Measurements from ENCODE around the gene SLC26A9.

SLC26A9 gene

GRCh38 chr1:205950280-205950679, 7.0 kb upstream of the SLC26A9 start:
- TF ChIP-seq, protein P1, sequence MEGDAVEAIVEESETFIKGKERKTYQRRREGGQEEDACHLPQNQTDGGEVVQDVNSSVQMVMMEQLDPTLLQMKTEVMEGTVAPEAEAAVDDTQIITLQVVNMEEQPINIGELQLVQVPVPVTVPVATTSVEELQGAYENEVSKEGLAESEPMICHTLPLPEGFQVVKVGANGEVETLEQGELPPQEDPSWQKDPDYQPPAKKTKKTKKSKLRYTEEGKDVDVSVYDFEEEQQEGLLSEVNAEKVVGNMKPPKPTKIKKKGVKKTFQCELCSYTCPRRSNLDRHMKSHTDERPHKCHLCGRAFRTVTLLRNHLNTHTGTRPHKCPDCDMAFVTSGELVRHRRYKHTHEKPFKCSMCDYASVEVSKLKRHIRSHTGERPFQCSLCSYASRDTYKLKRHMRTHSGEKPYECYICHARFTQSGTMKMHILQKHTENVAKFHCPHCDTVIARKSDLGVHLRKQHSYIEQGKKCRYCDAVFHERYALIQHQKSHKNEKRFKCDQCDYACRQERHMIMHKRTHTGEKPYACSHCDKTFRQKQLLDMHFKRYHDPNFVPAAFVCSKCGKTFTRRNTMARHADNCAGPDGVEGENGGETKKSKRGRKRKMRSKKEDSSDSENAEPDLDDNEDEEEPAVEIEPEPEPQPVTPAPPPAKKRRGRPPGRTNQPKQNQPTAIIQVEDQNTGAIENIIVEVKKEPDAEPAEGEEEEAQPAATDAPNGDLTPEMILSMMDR (conservative IDR thresholded peaks at IDR 0.05; ENCODE audit: low read depth, low read length), result no peak
- Histone ChIP-seq H3K4me3 (IDR thresholded peaks at IDR 0.05; ENCODE audit: insufficient read depth, low read depth, low read length) (no peak overlapping the region), H4K20me1 (ENCODE audit: insufficient read depth) (no peaks in the 10 kb centered on the region), H3K36me3 (ENCODE audit: insufficient read depth) (no peaks in the 10 kb centered on the region), H3K4me1 (ENCODE audit: low read depth, poor library complexity, severe bottlenecking) (no peaks in the 10 kb centered on the region), H3K9ac (no peak overlapping the region), H3K27ac (no peak overlapping the region), H2AFZ (ENCODE audit: low read depth) (no peak overlapping the region), H3K79me2 (ENCODE audit: insufficient read depth, low read depth) (no peaks in the 10 kb centered on the region), H3K27me3 (ENCODE audit: insufficient read depth, low read depth) (peaks cover 8% of the 10 kb centered on the region; the same call in 1 of the 2 replicates), H3K4me2 (no peak overlapping the region)

- no peak overlapping the region for H2AFZ ChIP-seq (ENCODE audit: low read depth)
- H3K4me3 ChIP-seq (IDR thresholded peaks at IDR 0.05; ENCODE audit: insufficient read depth, low read depth, low read length), result no peak overlapping the region
- peaks cover 13% of the 10 kb centered on the region; the same call in 1 of the 2 replicates for H3K27me3 ChIP-seq (ENCODE audit: insufficient read depth, low read depth)
- H3K36me3 ChIP-seq (ENCODE audit: insufficient read depth), result no peaks in the 10 kb centered on the region
- no peak overlapping the region for H3K9ac ChIP-seq
- no peak overlapping the region for H3K4me2 ChIP-seq
- no peaks in the 10 kb centered on the region for H4K20me1 ChIP-seq (ENCODE audit: insufficient read depth)
- H3K27ac ChIP-seq, result no peak overlapping the region
- TF ChIP-seq, protein P1 (conservative IDR thresholded peaks at IDR 0.05; ENCODE audit: low read depth, low read length), result no peak
- no peaks in the 10 kb centered on the region for H3K79me2 ChIP-seq (ENCODE audit: insufficient read depth, low read depth)
- H3K4me1 ChIP-seq (ENCODE audit: low read depth, poor library complexity, severe bottlenecking), result no peaks in the 10 kb centered on the region
Measured at GRCh38 chr1:205949753-205950152, 6.5 kb upstream of the SLC26A9 start.

- H3K9ac ChIP-seq, result no peak overlapping the region
- no peaks in the 10 kb centered on the region for H4K20me1 ChIP-seq (ENCODE audit: insufficient read depth)
- no peak overlapping the region for H3K4me2 ChIP-seq
- H3K36me3 ChIP-seq (ENCODE audit: insufficient read depth), result no peaks in the 10 kb centered on the region
- TF ChIP-seq, protein P1 (conservative IDR thresholded peaks at IDR 0.05; ENCODE audit: low read depth, low read length), result no peak
- H2AFZ ChIP-seq (ENCODE audit: low read depth), result no peak overlapping the region
- peaks cover 20% of the 10 kb centered on the region for H3K27me3 ChIP-seq (ENCODE audit: insufficient read depth, low read depth)
- no peaks in the 10 kb centered on the region for H3K79me2 ChIP-seq (ENCODE audit: insufficient read depth, low read depth)
- H3K4me3 ChIP-seq (IDR thresholded peaks at IDR 0.05; ENCODE audit: insufficient read depth, low read depth, low read length), result no peak overlapping the region
- H3K4me1 ChIP-seq (ENCODE audit: low read depth, poor library complexity, severe bottlenecking), result no peaks in the 10 kb centered on the region
- H3K27ac ChIP-seq, result no peak overlapping the region
Measured at GRCh38 chr1:205948886-205949285, 5.6 kb upstream of the SLC26A9 start.

DNA sequence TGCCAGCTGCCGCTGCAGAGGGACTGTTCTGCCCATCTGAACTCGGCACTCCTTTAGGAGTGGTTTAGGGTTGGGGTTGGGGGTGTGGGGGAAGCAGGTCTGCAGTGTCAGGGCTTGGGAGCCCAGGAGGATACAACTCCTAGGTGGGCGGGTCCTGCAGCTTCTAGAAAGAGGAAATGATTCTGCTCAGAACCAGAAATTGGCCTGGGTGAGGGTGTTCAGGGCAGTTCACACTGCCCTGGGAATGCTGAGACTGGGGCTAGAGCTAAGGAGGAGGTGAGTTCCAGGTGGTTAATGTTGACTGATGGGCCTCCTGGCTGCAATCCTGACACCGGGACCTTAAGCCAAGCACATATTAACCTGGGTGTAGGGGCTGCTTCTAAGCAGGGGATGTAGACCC, 4.8 kb upstream of the SLC26A9 start:
- no peaks in the 10 kb centered on the region for H4K20me1 ChIP-seq (ENCODE audit: insufficient read depth)
- no peak overlapping the region for H3K4me3 ChIP-seq (IDR thresholded peaks at IDR 0.05; ENCODE audit: insufficient read depth, low read depth, low read length)
- H3K27me3 ChIP-seq (ENCODE audit: insufficient read depth, low read depth), result peaks cover 28% of the 10 kb centered on the region
- H3K4me2 ChIP-seq, result no peak overlapping the region
- H3K79me2 ChIP-seq (ENCODE audit: insufficient read depth, low read depth), result no peaks in the 10 kb centered on the region
- TF ChIP-seq, protein P1 (conservative IDR thresholded peaks at IDR 0.05; ENCODE audit: low read depth, low read length), result no peak
- H3K36me3 ChIP-seq (ENCODE audit: insufficient read depth), result no peaks in the 10 kb centered on the region
- H2AFZ ChIP-seq (ENCODE audit: low read depth), result no peak overlapping the region
- H3K27ac ChIP-seq, result no peak overlapping the region
- no peaks in the 10 kb centered on the region for H3K4me1 ChIP-seq (ENCODE audit: low read depth, poor library complexity, severe bottlenecking)
- no peak overlapping the region for H3K9ac ChIP-seq

Measured in KMS-11 (cell line).